IPS-15b (cell line): Measurements from ENCODE around the gene POMGNT2.

Source experiments
- H3K27me3 ChIP-seq: one replicate; pipeline ENCODE4 v1.6.1; 2013; ENCODE audit warnings: low read length; ENCODE audit not compliant: control insufficient read depth, insufficient read depth
- H3K36me3 ChIP-seq: one replicate; pipeline ENCODE4 v1.6.1; 2013; ENCODE audit warnings: low read length; ENCODE audit not compliant: control insufficient read depth, insufficient read depth
- H3K4me1 ChIP-seq: one replicate; pipeline ENCODE4 v1.6.1; 2013; ENCODE audit warnings: mild to moderate bottlenecking, low read length; ENCODE audit not compliant: control insufficient read depth, insufficient read depth
- H3K4me3 ChIP-seq: one replicate; pipeline ENCODE4 v1.5.1; 2013; ENCODE audit warnings: low read depth, low read length
- H3K9ac ChIP-seq: one replicate; pipeline ENCODE4 v1.6.1; 2013; ENCODE audit warnings: low read depth, mild to moderate bottlenecking, low read length
- H3K9me3 ChIP-seq: one replicate; pipeline ENCODE4 v1.6.1; 2013; ENCODE audit warnings: mild to moderate bottlenecking, low read length; ENCODE audit not compliant: control insufficient read depth, insufficient read depth

The POMGNT2 gene

GRCh38 chr3:43132193-43132592 is 26.3 kb upstream of the POMGNT2 start:
- Histone ChIP-seq H3K9ac (no peak overlapping the region), H3K4me1 (no peaks in the 10 kb centered on the region), H3K36me3 (no peaks in the 10 kb centered on the region), H3K4me3 (no peak overlapping the region), H3K9me3 (no peaks in the 10 kb centered on the region), H3K27me3 (no peaks in the 10 kb centered on the region)

DNA sequence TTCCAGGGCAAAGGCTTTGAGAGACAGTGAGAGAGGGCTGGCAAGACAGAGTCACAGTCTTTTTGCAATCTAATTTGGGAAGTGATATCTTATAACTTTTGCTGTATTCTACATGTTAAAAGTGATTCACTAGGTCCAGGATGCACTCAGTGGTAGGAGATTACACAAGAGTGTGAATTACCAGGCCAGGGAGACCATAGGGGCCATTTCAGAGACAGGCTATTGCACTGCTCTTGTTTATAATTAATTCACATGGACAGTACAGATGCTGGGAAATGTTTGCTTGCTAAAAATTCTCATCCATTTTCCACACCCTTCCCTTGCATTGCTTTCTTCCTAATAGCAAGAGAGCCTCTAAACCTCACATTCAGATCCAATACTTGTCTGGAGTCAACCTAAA is 22.6 kb upstream of the POMGNT2 start:
- Histone ChIP-seq H3K9me3 (no peaks in the 10 kb centered on the region), H3K36me3 (no peaks in the 10 kb centered on the region), H3K27me3 (no peaks in the 10 kb centered on the region), H3K9ac (no peak overlapping the region), H3K4me1 (no peaks in the 10 kb centered on the region), H3K4me3 (no peak overlapping the region)

GRCh38 chr3:43126536-43126935 is 20.7 kb upstream of the POMGNT2 start:
- Histone ChIP-seq H3K9ac (no peak overlapping the region), H3K4me1 (no peaks in the 10 kb centered on the region), H3K36me3 (no peaks in the 10 kb centered on the region), H3K4me3 (no peak overlapping the region), H3K27me3 (no peaks in the 10 kb centered on the region), H3K9me3 (no peaks in the 10 kb centered on the region)

- H3K36me3 ChIP-seq, result no peaks in the 10 kb centered on the region
These were observed 18.0 kb upstream of the POMGNT2 start for GRCh38 chr3:43123895-43124294.

GRCh38 chr3:43120937-43121336 is 15.1 kb upstream of the POMGNT2 start:
- Histone ChIP-seq H3K9me3 (no peaks in the 10 kb centered on the region), H3K4me1 (no peaks in the 10 kb centered on the region), H3K4me3 (no peak overlapping the region), H3K9ac (no peak overlapping the region), H3K36me3 (no peaks in the 10 kb centered on the region), H3K27me3 (no peaks in the 10 kb centered on the region)

More at GRCh38 chr3:43123895-43124294, 18.0 kb upstream of the POMGNT2 start:
- Histone ChIP-seq H3K4me1 (no peaks in the 10 kb centered on the region), H3K4me3 (no peak overlapping the region), H3K9me3 (no peaks in the 10 kb centered on the region), H3K27me3 (no peaks in the 10 kb centered on the region), H3K9ac (no peak overlapping the region)

DNA sequence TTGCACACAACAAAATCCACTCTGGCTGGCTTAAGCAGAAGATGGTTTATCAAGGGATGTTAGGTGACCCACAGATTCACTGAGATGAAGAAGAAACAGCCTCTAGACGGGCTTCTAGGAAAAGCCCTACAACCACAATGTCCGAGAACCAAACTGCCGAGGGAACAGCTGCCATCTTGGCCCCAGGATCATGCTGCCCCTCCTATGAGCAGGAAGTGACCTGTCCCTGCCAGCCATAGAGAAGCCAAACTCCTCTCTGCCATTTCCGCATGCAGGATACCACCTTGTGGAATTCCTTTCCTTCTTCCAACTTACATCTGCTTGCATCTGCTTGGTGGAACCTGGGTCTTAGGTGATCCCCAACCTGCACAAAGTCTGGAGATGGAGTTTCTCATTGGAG is 11.4 kb upstream of the POMGNT2 start:
- no peaks in the 10 kb centered on the region for H3K4me1 ChIP-seq
- no peak overlapping the region for H3K9ac ChIP-seq
- H3K36me3 ChIP-seq, result no peaks in the 10 kb centered on the region

DNA sequence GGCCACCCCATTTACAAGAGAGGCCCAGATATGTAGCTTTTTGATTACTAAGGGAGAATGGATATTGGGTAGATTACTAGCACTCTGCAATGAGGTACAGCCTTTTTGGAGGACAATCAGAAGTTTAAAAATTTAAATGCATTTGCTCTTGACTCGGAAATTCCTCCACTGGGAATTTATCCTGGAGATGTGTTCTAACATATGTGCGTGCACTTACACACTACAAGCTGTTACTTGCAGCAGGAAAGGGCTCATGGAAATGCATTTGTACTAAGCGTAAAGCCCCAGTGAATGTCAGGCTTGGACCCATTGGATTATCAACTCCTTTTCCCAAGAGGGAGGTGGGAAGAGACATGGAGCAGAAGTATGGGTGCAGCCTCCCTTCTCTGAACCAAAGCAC is 7.8 kb upstream of the POMGNT2 start:
- no peak overlapping the region for H3K9ac ChIP-seq
- no peaks in the 10 kb centered on the region for H3K9me3 ChIP-seq
- H3K4me3 ChIP-seq, result no peak overlapping the region
- H3K4me1 ChIP-seq, result no peaks in the 10 kb centered on the region
- no peaks in the 10 kb centered on the region for H3K27me3 ChIP-seq
- H3K36me3 ChIP-seq, result no peaks in the 10 kb centered on the region

More for the DNA sequence above, 11.4 kb upstream of the POMGNT2 start:
- Histone ChIP-seq H3K4me3 (no peak overlapping the region), H3K9me3 (no peaks in the 10 kb centered on the region), H3K27me3 (no peaks in the 10 kb centered on the region)

GRCh38 chr3:43106293-43106628 is 382 bp upstream of the POMGNT2 start:
- peak overlapping the region; percentile 63 for H3K4me3 ChIP-seq
- H3K27me3 ChIP-seq, result peaks cover 18% of the 10 kb centered on the region
- no peak overlapping the region for H3K9ac ChIP-seq
- no peaks in the 10 kb centered on the region for H3K9me3 ChIP-seq
- peaks cover 2% of the 10 kb centered on the region for H3K4me1 ChIP-seq
- no peaks in the 10 kb centered on the region for H3K36me3 ChIP-seq

GRCh38 chr3:43104660-43105595 is 951 bp downstream of the POMGNT2 start:
- peaks cover 18% of the 10 kb centered on the region for H3K27me3 ChIP-seq
- no peaks in the 10 kb centered on the region for H3K9me3 ChIP-seq
- peaks cover 2% of the 10 kb centered on the region for H3K4me1 ChIP-seq
- H3K9ac ChIP-seq, result no peak overlapping the region
- peak overlapping the region; percentile 63 for H3K4me3 ChIP-seq
- no peaks in the 10 kb centered on the region for H3K36me3 ChIP-seq

DNA sequence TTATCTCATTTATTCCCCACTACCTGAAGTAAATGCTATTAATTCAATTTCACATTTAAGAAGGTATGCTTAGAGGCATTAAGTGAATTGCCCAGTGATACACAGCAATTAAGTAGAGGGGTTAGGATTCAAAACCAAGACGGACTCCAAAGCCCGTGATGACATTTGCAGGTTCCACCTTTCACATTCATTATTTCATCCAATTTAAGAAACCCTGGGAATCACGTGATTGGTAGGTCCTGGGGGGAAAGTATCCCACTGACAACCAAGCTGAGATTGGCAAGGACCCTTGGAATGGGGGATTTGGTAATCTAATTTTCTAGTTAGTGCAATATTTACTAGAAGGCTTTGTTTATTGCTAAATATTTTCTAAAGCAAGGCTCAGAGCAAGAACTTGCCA is 1.8 kb downstream of the POMGNT2 start:
- Histone ChIP-seq H3K4me1 (peaks cover 2% of the 10 kb centered on the region), H3K27me3 (peaks cover 18% of the 10 kb centered on the region), H3K4me3 (no peak overlapping the region), H3K9me3 (no peaks in the 10 kb centered on the region), H3K36me3 (no peaks in the 10 kb centered on the region), H3K9ac (no peak overlapping the region)

GRCh38 chr3:43102773-43103480 is 3.0 kb downstream of the POMGNT2 start:
- Histone ChIP-seq H3K36me3 (no peaks in the 10 kb centered on the region), H3K4me1 (peaks cover 2% of the 10 kb centered on the region), H3K27me3 (peaks cover 18% of the 10 kb centered on the region), H3K4me3 (no peak overlapping the region), H3K9ac (no peak overlapping the region), H3K9me3 (no peaks in the 10 kb centered on the region)

DNA sequence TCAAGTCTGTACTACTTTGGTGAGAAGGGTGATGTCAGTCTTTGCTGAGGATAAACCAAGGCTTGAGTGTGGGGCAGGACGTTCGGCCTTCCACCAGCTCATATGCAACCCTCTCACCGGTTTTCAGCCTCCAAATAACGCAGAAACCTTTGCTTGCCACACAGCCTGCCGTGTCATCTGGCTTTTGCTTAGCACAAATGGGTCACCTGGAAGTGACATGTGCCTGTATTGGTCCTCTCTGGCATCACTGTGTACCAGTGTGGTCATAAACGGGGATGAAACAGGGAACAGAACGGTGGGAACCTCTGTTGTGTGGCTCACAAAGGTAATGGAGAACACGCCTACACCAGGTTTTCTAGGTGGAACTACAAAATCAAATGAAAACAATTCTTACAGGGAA is 7.1 kb downstream of the POMGNT2 start:
- Histone ChIP-seq H3K36me3 (no peaks in the 10 kb centered on the region), H3K4me1 (no peaks in the 10 kb centered on the region), H3K9me3 (no peaks in the 10 kb centered on the region), H3K9ac (no peak overlapping the region), H3K4me3 (no peak overlapping the region), H3K27me3 (no peaks in the 10 kb centered on the region)
